B cell (primary cell): Measurements from ENCODE around the gene NCSTN. TPM values are rescaled to one million over a fixed set of nuclear protein-coding genes. Genes with fewer than 3 reads are reported as not detected.
A peak's percentile ranks its signal among the peaks of the same experiment; 100 is the strongest.

ENCODE experiments used
- ATAC-seq: fragments of 200-7000 bp; cut with Tn5 transposase; one replicate; pipeline ENCODE4 v1.10.0; 2021; ENCODE audit warnings: low read depth, mild to moderate bottlenecking, moderate number of reproducible peaks, moderate library complexity
- CTCF ChIA-PET: fragments of 350-600 bp; sonication (Branson Sonifier 250); formaldehyde crosslinking; loops from one replicate; lab custom pipeline; 2021; ENCODE audit warnings: antibody characterized with exemption, inconsistent platforms; lab: Charles Lee
- POLR2A ChIA-PET: fragments of 350-600 bp; sonication (Branson Sonifier 250); formaldehyde crosslinking; loops from one replicate; lab custom pipeline; 2021; ENCODE audit warnings: antibody characterized with exemption; lab: Charles Lee
- DNase-seq: peaks from one replicate; pipeline ENCODE4 v3.0.0; 2013
- H2AFZ ChIP-seq: 2 replicates; pipeline ENCODE4 v1.6.1; 2012; ENCODE audit warnings: mild to moderate bottlenecking, low read depth, low read length; ENCODE audit not compliant: insufficient read depth, poor library complexity, severe bottlenecking
- H3K27ac ChIP-seq, 2 donors: 1 replicate in 1 of 2; 2 replicates in 1 of 2; pipeline ENCODE4 v1.5.1; 2012 to 2013; ENCODE audit warnings: low read length in 2 of 2, mild to moderate bottlenecking in 2 of 2, moderate library complexity in 1 of 2
- H3K27me3 ChIP-seq, 4 experiments: fragments of 200-600 bp in 1 of 4; sonication (generic) in 1 of 4; replicated peaks in 1 of 4; 1 replicate in 2 of 4; 2 replicates in 2 of 4; pipeline versions ENCODE4 v1.6.1 to v1.7.0; 2013 to 2016; ENCODE audit warnings: low read length in 3 of 4, mild to moderate bottlenecking in 2 of 4, mixed read lengths in 1 of 4, moderate library complexity in 1 of 4; ENCODE audit not compliant: insufficient read depth in 4 of 4, control insufficient read depth in 3 of 4; ENCODE audit errors: control extremely low read depth in 1 of 4
- H3K36me3 ChIP-seq, 2 experiments: replicated peaks in 1 of 2; 1 replicate in 1 of 2; 2 replicates in 1 of 2; pipeline versions ENCODE4 v1.6.1 to v1.7.1; 2013; ENCODE audit warnings: low read length in 1 of 2; ENCODE audit not compliant: insufficient read depth in 2 of 2, control insufficient read depth in 1 of 2; ENCODE audit errors: control extremely low read depth in 1 of 2, extremely low read depth in 1 of 2
- H3K4me1 ChIP-seq, 2 donors: fragments of 200-600 bp in 1 of 2; sonication (generic) in 1 of 2; 1 replicate in 1 of 2; 2 replicates in 1 of 2; pipeline versions ENCODE4 v1.5.1 to v1.6.1; 2013 to 2017; ENCODE audit warnings: low read length in 2 of 2; ENCODE audit not compliant: control insufficient read depth in 2 of 2, insufficient read depth in 2 of 2
- H3K4me2 ChIP-seq: replicated peaks from 2 replicates; pipeline ENCODE3; 2012; ENCODE audit warnings: mild to moderate bottlenecking, low read depth, low read length; ENCODE audit not compliant: poor library complexity, severe bottlenecking
- H3K4me3 ChIP-seq, 5 experiments: fragments of 200-600 bp in 1 of 5; sonication (generic) in 1 of 5; 1 replicate in 3 of 5; 2 replicates in 2 of 5; pipeline versions ENCODE4 v1.5.1 to v1.7.0; 2011 to 2016; ENCODE audit warnings: low read length in 4 of 5, mild to moderate bottlenecking in 4 of 5, low read depth in 2 of 5, control low read depth in 1 of 5, moderate library complexity in 1 of 5; ENCODE audit not compliant: insufficient read depth in 1 of 5; ENCODE audit errors: control extremely low read depth in 1 of 5, extremely low read depth in 1 of 5
- H3K79me2 ChIP-seq: fragments of 200-600 bp; sonication (generic); one replicate; pipeline ENCODE4 v1.6.0; 2016; ENCODE audit warnings: low read length; ENCODE audit not compliant: control insufficient read depth, insufficient read depth
- H3K9ac ChIP-seq: fragments of 200-600 bp; sonication (generic); 2 replicates; pipeline ENCODE4 v1.6.1; 2017; ENCODE audit warnings: mild to moderate bottlenecking, low read length, moderate library complexity
- H3K9me3 ChIP-seq, 3 donors: one replicate each; pipeline versions ENCODE4 v1.6.1 to v1.7.1; 2013; ENCODE audit warnings: low read length in 2 of 3; ENCODE audit not compliant: control insufficient read depth in 2 of 3, insufficient read depth in 1 of 3; ENCODE audit errors: control extremely low read depth in 1 of 3
- H4K20me1 ChIP-seq: 2 replicates; pipeline ENCODE4 v1.6.0; 2012; ENCODE audit warnings: mild to moderate bottlenecking, low read length; ENCODE audit not compliant: insufficient read depth, control insufficient read depth, poor library complexity, severe bottlenecking
- H3K27ac Mint-ChIP-seq: one replicate; pipeline ENCODE4 v1.8.0; 2021; ENCODE audit warnings: mixed read lengths
- H3K27me3 Mint-ChIP-seq: one replicate; pipeline ENCODE4 v1.8.0; 2021; ENCODE audit warnings: mixed read lengths
- H3K4me1 Mint-ChIP-seq: one replicate; pipeline ENCODE4 v1.8.0; 2021; ENCODE audit warnings: mixed read lengths
- H3K4me3 Mint-ChIP-seq: one replicate; pipeline ENCODE4 v1.8.0; 2021; ENCODE audit warnings: mixed read lengths
- H3K9me3 Mint-ChIP-seq: one replicate; pipeline ENCODE4 v1.8.0; 2022; ENCODE audit warnings: mixed read lengths; ENCODE audit not compliant: insufficient read depth
- EZH2 ChIP-seq: IDR thresholded peaks from 2 replicates; pipeline ENCODE4 v1.6.1; 2012; ENCODE audit warnings: borderline replicate concordance, low read depth, mild to moderate bottlenecking, moderate library complexity, low read length; ENCODE audit not compliant: insufficient read depth, poor library complexity, severe bottlenecking
- WGBS: methylation state at CpG from one replicate; pipeline ENCODE4 v1.1.5; 2013; ENCODE audit warnings: missing lambda C conversion rate; ENCODE audit not compliant: insufficient coverage; 5-methylcytosine and 5-hydroxymethylcytosine counted together
- intact Hi-C: fragments of 100-400 bp; cut with micrococcal nuclease; formaldehyde crosslinking; loops from one replicate; pipeline ENCODE4 v1.10.0; 2022
- polyA plus RNA-seq: library from polyadenylated mRNA; depleted of rRNA; stranded (reverse); fragments of >200 nt; gene quantifications from 2 replicates; pipeline ENCODE4 v1.2.3, GENCODE V29; 2012
- total RNA-seq, 2 donors: library from RNA; stranded (reverse); fragments of 120-200 nt in 1 of 2; gene quantifications; 1 replicate in 1 of 2; 2 replicates in 1 of 2; pipeline versions ENCODE4 v1.2.3 to v1.2.4, GENCODE V29; 2013 to 2022
- TF ChIP-seq, protein P1 (sequence below): fragments of 200-600 bp; IDR thresholded peaks from one replicate; pipeline ENCODE4 v1.8.0; 2022; ENCODE audit warnings: antibody characterized with exemption, mild to moderate bottlenecking

The NCSTN gene
- total and polyA plus RNA-seq, 2 donors (not counting 1 experiment from before 2014, with no cell fraction given), result 95.1 to 110 TPM

DNA sequence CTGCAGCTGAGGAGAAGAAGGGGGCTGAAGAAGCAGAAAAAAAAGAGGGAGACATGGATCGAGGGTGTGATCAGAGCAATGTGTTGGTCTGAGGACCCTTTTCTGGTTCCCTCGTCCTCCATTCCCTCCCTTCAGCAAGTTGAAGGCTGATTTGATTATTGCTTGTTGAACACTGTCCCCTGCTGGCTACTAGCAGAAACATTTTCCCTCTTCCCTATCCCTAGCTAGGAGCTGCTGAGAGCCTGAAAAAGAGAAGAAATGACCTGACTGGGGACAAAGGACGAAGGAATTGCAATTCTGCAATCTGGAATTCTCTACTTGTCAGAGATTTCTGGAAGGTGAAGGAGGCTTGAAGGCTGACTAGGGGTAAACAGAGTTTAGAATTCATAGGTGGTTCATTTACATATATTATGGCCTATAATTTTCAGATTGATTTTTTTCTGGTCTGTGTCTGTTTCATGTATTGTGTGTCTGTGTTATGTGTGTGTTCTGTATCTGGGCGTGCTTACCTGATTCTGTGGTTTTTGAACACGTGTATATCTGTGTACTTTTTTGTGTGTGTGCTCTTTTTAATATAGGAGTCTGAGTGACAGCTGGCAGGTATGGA, 33.4 kb downstream of the NCSTN start:
- WGBS, result 19% methylated on average over 2 of the region's 5 CpGs
- TF ChIP-seq, protein P1, sequence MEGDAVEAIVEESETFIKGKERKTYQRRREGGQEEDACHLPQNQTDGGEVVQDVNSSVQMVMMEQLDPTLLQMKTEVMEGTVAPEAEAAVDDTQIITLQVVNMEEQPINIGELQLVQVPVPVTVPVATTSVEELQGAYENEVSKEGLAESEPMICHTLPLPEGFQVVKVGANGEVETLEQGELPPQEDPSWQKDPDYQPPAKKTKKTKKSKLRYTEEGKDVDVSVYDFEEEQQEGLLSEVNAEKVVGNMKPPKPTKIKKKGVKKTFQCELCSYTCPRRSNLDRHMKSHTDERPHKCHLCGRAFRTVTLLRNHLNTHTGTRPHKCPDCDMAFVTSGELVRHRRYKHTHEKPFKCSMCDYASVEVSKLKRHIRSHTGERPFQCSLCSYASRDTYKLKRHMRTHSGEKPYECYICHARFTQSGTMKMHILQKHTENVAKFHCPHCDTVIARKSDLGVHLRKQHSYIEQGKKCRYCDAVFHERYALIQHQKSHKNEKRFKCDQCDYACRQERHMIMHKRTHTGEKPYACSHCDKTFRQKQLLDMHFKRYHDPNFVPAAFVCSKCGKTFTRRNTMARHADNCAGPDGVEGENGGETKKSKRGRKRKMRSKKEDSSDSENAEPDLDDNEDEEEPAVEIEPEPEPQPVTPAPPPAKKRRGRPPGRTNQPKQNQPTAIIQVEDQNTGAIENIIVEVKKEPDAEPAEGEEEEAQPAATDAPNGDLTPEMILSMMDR, result peak; percentile 83
- no peak for TF ChIP-seq EZH2
- Histone ChIP-seq H3K4me1 (peaks cover 19 to 23% of the 10 kb centered on the region in 2 donors), H3K36me3 (no peaks in the 10 kb centered on the region), H3K4me2 (peak overlapping the region; percentile 63), H4K20me1 (no peaks in the 10 kb centered on the region), H3K4me3 (peak overlapping the region in 1 of 5 experiments; percentile 21), H3K27ac (no peak overlapping the region), H3K27me3 (no peaks in the 10 kb centered on the region), H3K9me3 (no peaks in the 10 kb centered on the region), H3K9ac (no peak overlapping the region), H3K79me2 (no peaks in the 10 kb centered on the region), H2AFZ (peak overlapping the region; percentile 71)
- DNase-seq, result peak; percentile 76
- CTCF ChIA-PET, result interaction anchor here (0.7 to 7.8 kb wide), 55 partner anchors 8 to 330 kb away, joined by 3 to 79 read pairs (median 4); partner anchors contain the start of genes ATP1A4, DCAF8, NCSTN and PEX19
- POLR2A ChIA-PET, result interaction anchor here (0.5 to 1.4 kb wide), 4 partner anchors 26 to 690 kb away, joined by 3 to 8 read pairs (median 4); partner anchors contain the start of gene IGSF8
- Mint-ChIP-seq H3K4me3 (peak overlapping the region; percentile 70), H3K27me3 (no peaks in the 10 kb centered on the region), H3K4me1 (peaks cover 24% of the 10 kb centered on the region), H3K9me3 (no peaks in the 10 kb centered on the region), H3K27ac (peak overlapping the region; percentile 60)
- intact Hi-C loops, result loop anchor here (1.0 to 5.0 kb wide), 6 partner anchors 22 to 275 kb away; partner anchors contain the start of genes COPA and NCSTN
- ATAC-seq, result peak; percentile 67
